Measurements from ENCODE around the gene ARPC4. TPM values are rescaled to one million over a fixed set of nuclear protein-coding genes. Genes with fewer than 3 reads are reported as not detected.
A peak's percentile ranks its signal among the peaks of the same experiment; 100 is the strongest.

The ARPC4 gene
- total and polyA plus RNA-seq, 5 donors from 2014 or later, result 203 to 384 (median 305) TPM

DNA sequence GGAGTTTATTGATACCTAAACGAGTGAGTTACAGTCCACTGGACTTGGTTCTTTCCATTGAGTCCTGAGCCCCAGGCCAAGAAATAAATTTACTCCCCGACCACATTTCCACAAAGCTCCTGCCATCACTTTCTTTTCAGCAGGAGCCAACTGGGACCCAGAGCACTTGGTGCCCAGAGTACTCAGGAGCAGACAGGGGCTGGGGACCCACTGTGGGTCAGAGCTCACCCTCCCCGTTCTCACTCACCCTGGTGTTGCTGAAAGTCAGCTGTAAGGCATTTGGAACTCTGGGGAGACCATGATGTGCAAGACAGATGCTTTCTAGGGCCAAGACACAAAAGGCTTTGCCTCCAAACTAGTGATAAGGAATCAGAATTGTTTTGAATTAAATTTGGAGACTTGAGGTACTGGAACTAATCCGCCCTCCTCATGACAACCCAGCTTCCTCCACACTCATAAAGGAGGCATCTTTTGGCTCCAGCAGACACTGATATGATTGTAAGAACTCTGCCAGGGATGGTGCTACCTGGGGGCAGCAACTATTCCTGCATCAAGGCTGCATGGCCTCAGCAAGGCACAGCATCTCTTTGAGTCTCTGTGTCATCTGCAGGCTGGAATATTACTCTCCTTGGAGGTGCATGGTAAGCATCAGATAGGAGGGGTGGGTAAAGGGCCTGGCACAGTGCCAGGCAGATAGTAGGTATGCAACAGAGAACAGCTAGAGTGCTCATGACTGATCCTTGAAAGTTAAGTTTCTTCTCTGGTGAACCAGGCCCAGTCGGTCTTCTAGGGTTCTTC is 15.8 kb upstream of the ARPC4 start:
- H3K9me3 ChIP-seq (ENCODE audit: control insufficient read depth in 2 of 2, low read length in 2 of 2), result no peaks in the 10 kb centered on the region
- H3K36me3 Mint-ChIP-seq, result peaks cover 7% of the 10 kb centered on the region
- ATAC-seq (ENCODE audit: low read depth in 2 of 2) (no peak), DNase-seq (no peak)
- H3K27me3 ChIP-seq (ENCODE audit: control insufficient read depth, insufficient read depth, low read length), result no peaks in the 10 kb centered on the region
- H3K4me1 ChIP-seq (ENCODE audit: control insufficient read depth, insufficient read depth, low read length, poor library complexity, severe bottlenecking), result peaks cover 38% of the 10 kb centered on the region
- H3K27ac ChIP-seq (ENCODE audit: insufficient read depth, low read length, poor library complexity, severe bottlenecking), result no peak overlapping the region
- peaks cover 7% of the 10 kb centered on the region for H3K36me3 ChIP-seq (ENCODE audit: control insufficient read depth, insufficient read depth, low read length)
- H3K27ac Mint-ChIP-seq, result peak overlapping the region in 2 of 3 donors; percentile 9 to 35
- H3K4me1 Mint-ChIP-seq, result peaks cover 3 to 44% (median 38%) of the 10 kb centered on the region in 4 donors
- no peaks in the 10 kb centered on the region for H3K27me3 Mint-ChIP-seq
- H3K4me3 ChIP-seq (ENCODE audit: low read depth, low read length), result no peak overlapping the region
- H3K4me3 Mint-ChIP-seq, result no peak overlapping the region
- H3K9me3 Mint-ChIP-seq, result no peaks in the 10 kb centered on the region

DNA sequence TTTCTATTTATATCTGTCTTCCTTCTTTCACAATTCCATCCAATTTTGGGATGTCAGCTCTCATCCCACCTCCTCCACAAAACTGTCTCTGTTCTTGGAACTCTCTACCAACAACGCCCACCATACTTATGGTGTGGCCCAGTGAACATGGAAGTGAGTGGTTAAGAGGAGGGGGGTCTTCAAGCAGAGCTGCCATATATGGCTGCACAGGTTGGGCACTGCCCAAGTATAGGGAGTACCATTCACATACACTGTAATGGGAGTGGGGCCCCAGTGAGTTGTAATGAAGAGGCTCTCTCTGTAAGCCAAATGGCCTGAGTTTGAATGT is 15.2 kb upstream of the ARPC4 start:
- Histone ChIP-seq H3K36me3 (ENCODE audit: control insufficient read depth, insufficient read depth, low read length) (peaks cover 8% of the 10 kb centered on the region), H3K4me1 (ENCODE audit: control insufficient read depth, insufficient read depth, low read length, poor library complexity, severe bottlenecking) (peaks cover 42% of the 10 kb centered on the region), H3K27me3 (ENCODE audit: control insufficient read depth, insufficient read depth, low read length) (no peaks in the 10 kb centered on the region), H3K4me3 (ENCODE audit: low read depth, low read length) (no peak overlapping the region), H3K27ac (ENCODE audit: insufficient read depth, low read length, poor library complexity, severe bottlenecking) (no peak overlapping the region), H3K9me3 (ENCODE audit: control insufficient read depth in 2 of 2, low read length in 2 of 2) (no peaks in the 10 kb centered on the region)
- Mint-ChIP-seq H3K4me1 (peaks cover 4 to 49% (median 43%) of the 10 kb centered on the region in 4 donors), H3K27me3 (no peaks in the 10 kb centered on the region), H3K4me3 (no peak overlapping the region), H3K36me3 (peaks cover 7% of the 10 kb centered on the region), H3K9me3 (no peaks in the 10 kb centered on the region), H3K27ac (peak overlapping the region in 1 of 3 donors; percentile 35)
- ATAC-seq (ENCODE audit: low read depth in 2 of 2), result no peak
- DNase-seq, result no peak

DNA sequence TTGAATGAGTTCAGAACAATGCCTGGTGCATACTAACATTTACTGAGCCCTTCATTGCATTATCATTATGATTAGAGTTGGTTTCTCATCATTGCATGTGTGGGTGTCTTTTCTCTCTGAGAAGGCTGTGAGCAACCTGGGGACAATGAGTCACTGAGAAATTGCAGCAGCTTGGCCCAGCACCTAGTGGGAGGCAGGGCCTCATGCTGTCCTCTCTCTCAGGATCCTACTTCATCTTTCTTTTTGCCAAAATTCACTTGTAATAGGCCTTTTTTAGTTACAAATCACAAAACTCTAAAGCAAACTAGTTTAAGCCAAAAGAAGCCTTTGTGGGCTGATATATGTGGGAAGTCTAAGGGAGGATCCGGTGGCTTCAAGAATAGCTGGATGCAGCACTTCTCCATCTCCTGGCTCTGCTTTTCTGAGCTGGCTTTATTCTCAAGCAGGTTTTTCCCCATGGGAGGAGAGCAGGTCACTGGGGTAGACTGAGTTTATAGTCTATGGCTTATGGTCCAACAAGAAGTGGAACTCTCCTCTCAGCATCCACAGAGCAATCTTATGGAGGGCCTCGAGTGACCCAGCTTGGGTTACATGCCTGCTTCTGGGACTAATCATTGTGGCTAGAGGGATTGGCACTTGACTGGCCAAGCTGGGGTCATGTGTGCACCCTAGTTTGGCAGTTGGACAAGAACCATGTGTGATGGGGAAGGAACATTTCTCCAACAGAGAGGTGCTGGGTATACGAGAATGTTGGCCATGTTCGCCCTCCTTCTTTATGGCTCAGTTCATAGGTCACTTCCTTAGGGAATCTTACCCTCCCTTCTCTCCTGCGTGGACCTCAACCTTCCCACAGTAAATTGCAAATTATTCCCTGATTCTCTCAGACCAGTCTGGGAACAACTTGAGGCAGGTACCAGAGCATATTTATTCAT is 14.5 kb upstream of the ARPC4 start:
- H3K27ac Mint-ChIP-seq, result peak overlapping the region in 2 of 3 donors; percentile 84 to 95

DNA sequence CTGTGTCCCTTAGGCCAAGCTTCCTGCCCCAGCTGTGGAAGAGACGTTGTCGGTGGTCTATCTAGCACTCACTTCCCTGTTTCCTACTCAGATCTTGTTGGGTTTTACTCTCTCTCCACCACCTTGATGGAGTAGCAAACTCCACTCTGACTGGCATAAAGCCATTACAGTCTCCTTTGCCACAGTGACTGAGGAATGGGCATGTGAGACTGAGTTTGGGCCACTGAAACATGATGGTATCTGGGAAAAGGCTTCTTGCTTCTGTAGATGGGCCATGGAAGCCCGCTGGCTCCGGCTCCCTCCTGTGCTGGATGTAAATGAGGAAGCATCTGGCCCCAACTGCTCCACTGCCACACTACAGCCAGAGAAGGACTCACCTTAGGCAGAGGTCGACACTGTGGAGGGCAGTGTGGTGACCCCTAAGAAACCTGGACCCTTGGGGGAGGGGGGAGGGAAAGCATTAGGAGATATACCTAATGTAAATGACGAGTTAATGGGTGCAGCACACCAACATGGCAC is 13.7 kb upstream of the ARPC4 start:
- Histone ChIP-seq H3K27ac (ENCODE audit: insufficient read depth, low read length, poor library complexity, severe bottlenecking) (peak overlapping the region; percentile 70), H3K4me1 (ENCODE audit: control insufficient read depth, insufficient read depth, low read length, poor library complexity, severe bottlenecking) (peaks cover 42% of the 10 kb centered on the region), H3K36me3 (ENCODE audit: control insufficient read depth, insufficient read depth, low read length) (peaks cover 18% of the 10 kb centered on the region), H3K27me3 (ENCODE audit: control insufficient read depth, insufficient read depth, low read length) (no peaks in the 10 kb centered on the region), H3K4me3 (ENCODE audit: low read depth, low read length) (no peak overlapping the region), H3K9me3 (ENCODE audit: control insufficient read depth in 2 of 2, low read length in 2 of 2) (no peaks in the 10 kb centered on the region)
- peaks cover 9% of the 10 kb centered on the region for H3K36me3 Mint-ChIP-seq
- H3K27me3 Mint-ChIP-seq, result no peaks in the 10 kb centered on the region
- ATAC-seq (ENCODE audit: low read depth in 2 of 2), result no peak
- H3K4me3 Mint-ChIP-seq, result peak overlapping the region in 3 of 4 donors; percentile 41 to 83 (median 64)
- no peaks in the 10 kb centered on the region for H3K9me3 Mint-ChIP-seq
- no peak for DNase-seq
- peak overlapping the region; percentile 84 to 95 (median 85) for H3K27ac Mint-ChIP-seq
- H3K4me1 Mint-ChIP-seq, result peaks cover 8 to 52% (median 45%) of the 10 kb centered on the region in 4 donors

More for the DNA sequence above, 14.5 kb upstream of the ARPC4 start:
- H3K27me3 ChIP-seq (ENCODE audit: control insufficient read depth, insufficient read depth, low read length), result no peaks in the 10 kb centered on the region
- H3K36me3 ChIP-seq (ENCODE audit: control insufficient read depth, insufficient read depth, low read length), result peaks cover 11% of the 10 kb centered on the region
- H3K4me1 ChIP-seq (ENCODE audit: control insufficient read depth, insufficient read depth, low read length, poor library complexity, severe bottlenecking), result peaks cover 42% of the 10 kb centered on the region
- H3K9me3 ChIP-seq (ENCODE audit: control insufficient read depth in 2 of 2, low read length in 2 of 2), result no peaks in the 10 kb centered on the region
- H3K4me3 Mint-ChIP-seq, result peak overlapping the region in 1 of 4 donors; percentile 64
- no peak for ATAC-seq (ENCODE audit: low read depth in 2 of 2)
- DNase-seq, result no peak
- H3K9me3 Mint-ChIP-seq, result no peaks in the 10 kb centered on the region
- no peak overlapping the region for H3K4me3 ChIP-seq (ENCODE audit: low read depth, low read length)
- H3K27me3 Mint-ChIP-seq, result no peaks in the 10 kb centered on the region
- H3K27ac ChIP-seq (ENCODE audit: insufficient read depth, low read length, poor library complexity, severe bottlenecking), result no peak overlapping the region
- peaks cover 8 to 52% (median 45%) of the 10 kb centered on the region in 4 donors for H3K4me1 Mint-ChIP-seq
- H3K36me3 Mint-ChIP-seq, result peaks cover 12% of the 10 kb centered on the region

DNA sequence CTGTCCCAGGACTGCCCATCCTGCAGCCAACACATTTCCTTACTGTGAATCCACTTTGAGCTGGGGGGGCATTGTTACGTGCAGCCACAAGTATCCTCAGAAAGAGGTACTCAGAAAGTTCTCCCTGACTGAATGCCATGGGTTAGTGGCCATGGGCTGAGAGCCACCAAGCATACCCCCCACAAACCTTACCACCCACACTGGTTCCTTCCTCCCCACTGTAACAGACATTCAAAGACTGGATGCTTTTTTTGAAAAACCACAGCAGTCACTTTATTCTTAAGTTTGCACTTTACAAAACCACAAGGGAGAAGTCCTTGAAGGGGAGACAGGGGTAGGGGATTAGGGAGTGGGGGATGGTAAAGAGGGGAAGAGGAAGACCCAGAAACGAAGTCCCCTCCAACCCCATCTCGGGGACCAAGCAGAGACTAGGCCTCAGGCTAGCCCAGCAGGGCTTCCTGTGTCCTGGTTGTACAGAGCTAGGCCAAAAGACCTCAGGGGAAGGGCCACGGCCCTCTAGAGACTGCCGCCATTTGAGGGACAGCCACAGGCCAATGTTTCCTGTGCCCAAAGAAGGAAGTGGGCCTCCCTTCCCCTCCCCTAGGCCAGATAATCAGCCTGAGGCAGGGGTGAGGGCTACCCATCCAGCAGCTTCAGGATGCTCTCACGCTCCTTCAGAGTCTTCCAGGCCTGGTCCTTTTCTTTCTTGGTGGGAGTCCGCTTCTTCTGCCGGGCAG is 13.0 kb upstream of the ARPC4 start:
- Mint-ChIP-seq H3K4me1 (peaks cover 8 to 52% (median 45%) of the 10 kb centered on the region in 4 donors), H3K4me3 (peak overlapping the region in 3 of 4 donors; percentile 64 to 83 (median 74)), H3K9me3 (no peaks in the 10 kb centered on the region), H3K27me3 (no peaks in the 10 kb centered on the region), H3K36me3 (peaks cover 11% of the 10 kb centered on the region), H3K27ac (peak overlapping the region; percentile 84 to 95 (median 85))
- Histone ChIP-seq H3K27ac (ENCODE audit: insufficient read depth, low read length, poor library complexity, severe bottlenecking) (peak overlapping the region; percentile 70), H3K27me3 (ENCODE audit: control insufficient read depth, insufficient read depth, low read length) (no peaks in the 10 kb centered on the region), H3K4me3 (ENCODE audit: low read depth, low read length) (peak overlapping the region; percentile 15), H3K9me3 (ENCODE audit: control insufficient read depth in 2 of 2, low read length in 2 of 2) (no peaks in the 10 kb centered on the region), H3K36me3 (ENCODE audit: control insufficient read depth, insufficient read depth, low read length) (peaks cover 24% of the 10 kb centered on the region), H3K4me1 (ENCODE audit: control insufficient read depth, insufficient read depth, low read length, poor library complexity, severe bottlenecking) (peaks cover 42% of the 10 kb centered on the region)
- DNase-seq, result peak in 2 of 3 donors; percentile 31 to 65
- ATAC-seq (ENCODE audit: low read depth in 2 of 2), result peak; percentile 55 to 59

DNA sequence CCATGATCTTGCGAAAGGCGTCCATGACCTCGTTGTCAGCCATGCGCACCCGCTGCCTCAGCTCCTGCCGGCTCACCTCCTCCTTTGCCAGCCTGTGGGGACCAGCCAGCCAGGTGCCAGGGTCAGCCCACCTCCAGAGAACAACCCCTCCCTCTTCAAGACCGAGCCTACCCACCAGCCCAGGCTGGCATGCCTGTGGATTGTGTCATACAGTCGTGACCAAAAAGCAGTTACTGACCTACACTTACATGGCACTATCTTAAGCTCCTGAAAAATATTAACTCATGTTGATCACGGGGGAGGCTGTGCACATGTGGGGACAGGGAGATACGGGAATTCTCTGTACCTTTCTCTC is 12.4 kb upstream of the ARPC4 start:
- Mint-ChIP-seq H3K4me1 (peaks cover 8 to 54% (median 43%) of the 10 kb centered on the region in 4 donors), H3K9me3 (no peaks in the 10 kb centered on the region), H3K36me3 (peaks cover 15% of the 10 kb centered on the region), H3K4me3 (peak overlapping the region in 3 of 4 donors; percentile 61 to 83 (median 64)), H3K27ac (peak overlapping the region; percentile 84 to 95 (median 85)), H3K27me3 (no peaks in the 10 kb centered on the region)
- no peaks in the 10 kb centered on the region for H3K27me3 ChIP-seq (ENCODE audit: control insufficient read depth, insufficient read depth, low read length)
- peak overlapping the region; percentile 15 for H3K4me3 ChIP-seq (ENCODE audit: low read depth, low read length)
- DNase-seq, result no peak
- H3K36me3 ChIP-seq (ENCODE audit: control insufficient read depth, insufficient read depth, low read length), result peaks cover 29% of the 10 kb centered on the region
- H3K4me1 ChIP-seq (ENCODE audit: control insufficient read depth, insufficient read depth, low read length, poor library complexity, severe bottlenecking), result peaks cover 42% of the 10 kb centered on the region
- no peak for ATAC-seq (ENCODE audit: low read depth in 2 of 2)
- no peaks in the 10 kb centered on the region for H3K9me3 ChIP-seq (ENCODE audit: control insufficient read depth in 2 of 2, low read length in 2 of 2)
- peak overlapping the region; percentile 70 for H3K27ac ChIP-seq (ENCODE audit: insufficient read depth, low read length, poor library complexity, severe bottlenecking)

DNA sequence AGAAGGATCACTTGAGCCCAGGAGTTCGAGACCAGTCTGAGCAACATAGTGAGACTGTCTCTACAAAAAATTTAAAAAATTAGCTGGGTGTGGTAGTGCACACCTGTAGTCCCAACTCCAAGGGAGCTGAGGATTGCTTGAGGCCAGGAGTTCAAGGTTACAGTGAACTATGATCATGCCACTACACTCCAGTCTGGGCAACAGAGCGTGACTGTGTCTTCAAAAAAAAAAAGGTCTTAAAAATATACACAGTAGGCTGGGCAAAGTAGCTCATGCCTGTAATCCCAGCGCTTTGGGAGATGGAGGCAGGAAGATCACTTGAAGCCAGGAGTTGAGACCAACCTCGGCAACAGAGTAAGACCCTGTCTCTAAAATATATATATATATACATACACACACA is 12.0 kb upstream of the ARPC4 start:
- H3K27ac ChIP-seq (ENCODE audit: insufficient read depth, low read length, poor library complexity, severe bottlenecking), result peak overlapping the region; percentile 70
- H3K36me3 Mint-ChIP-seq, result peaks cover 18% of the 10 kb centered on the region
- peak overlapping the region; percentile 20 to 95 (median 84) for H3K27ac Mint-ChIP-seq
- H3K9me3 Mint-ChIP-seq, result no peaks in the 10 kb centered on the region
- H3K4me1 ChIP-seq (ENCODE audit: control insufficient read depth, insufficient read depth, low read length, poor library complexity, severe bottlenecking), result peaks cover 42% of the 10 kb centered on the region
- no peak for ATAC-seq (ENCODE audit: low read depth in 2 of 2)
- no peak for DNase-seq
- no peaks in the 10 kb centered on the region for H3K9me3 ChIP-seq (ENCODE audit: control insufficient read depth in 2 of 2, low read length in 2 of 2)
- no peaks in the 10 kb centered on the region for H3K27me3 ChIP-seq (ENCODE audit: control insufficient read depth, insufficient read depth, low read length)
- H3K36me3 ChIP-seq (ENCODE audit: control insufficient read depth, insufficient read depth, low read length), result peaks cover 33% of the 10 kb centered on the region
- no peaks in the 10 kb centered on the region for H3K27me3 Mint-ChIP-seq
- no peak overlapping the region for H3K4me3 ChIP-seq (ENCODE audit: low read depth, low read length)
- H3K4me1 Mint-ChIP-seq, result peaks cover 8 to 58% (median 43%) of the 10 kb centered on the region in 4 donors
- H3K4me3 Mint-ChIP-seq, result peak overlapping the region in 2 of 4 donors; percentile 61 to 64
